Brain microvascular endothelial cell (primary cell): Measurements from ENCODE around the gene SIPA1L3.

ENCODE experiments used
- DNase-seq: peaks from one replicate; pipeline ENCODE4 v3.0.0-alpha.2; 2020
- H3K27ac ChIP-seq: fragments of 250-450 bp; sonication (Bioruptor Pico); 2 replicates; pipeline ENCODE4 v1.5.1; 2020; ENCODE audit warnings: mild to moderate bottlenecking, moderate library complexity
- H3K27me3 ChIP-seq: fragments of 250-450 bp; sonication (Bioruptor Pico); replicated peaks from 2 replicates; pipeline ENCODE4 v1.5.1; 2020; ENCODE audit warnings: mild to moderate bottlenecking
- H3K36me3 ChIP-seq: fragments of 250-450 bp; sonication (Bioruptor Pico); replicated peaks from 2 replicates; pipeline ENCODE4 v1.5.1; 2020; ENCODE audit warnings: mild to moderate bottlenecking
- H3K4me3 ChIP-seq: 2 replicates; pipeline ENCODE4 v1.5.1; 2011; ENCODE audit warnings: low read depth, mild to moderate bottlenecking, control low read depth, low read length, moderate library complexity
- CTCF ChIP-seq: IDR thresholded peaks from 2 replicates; pipeline ENCODE4 v1.5.1; 2011; ENCODE audit warnings: low read depth, mild to moderate bottlenecking, moderate library complexity, low read length, control low read depth, inconsistent platforms; ENCODE audit errors: missing control alignments
- in situ Hi-C: cut with HindIII; loops from 2 replicates; pipeline ENCODE4 v1.10.0; 2017; ENCODE audit warnings: low sequenced_read_pairs, low pct_ligation_motif_present

Gene SIPA1L3

GRCh38 chr19:37987356-37988332 lies 80.6 kb downstream of the SIPA1L3 start:
- DNase-seq = no peak
- Histone ChIP-seq H3K27me3 (no peaks in the 10 kb centered on the region), H3K27ac (no peak overlapping the region), H3K36me3 (no peaks in the 10 kb centered on the region), H3K4me3 (no peak overlapping the region)
- TF ChIP-seq CTCF = peak; percentile 62
- in situ Hi-C loops = no loop called here

DNA sequence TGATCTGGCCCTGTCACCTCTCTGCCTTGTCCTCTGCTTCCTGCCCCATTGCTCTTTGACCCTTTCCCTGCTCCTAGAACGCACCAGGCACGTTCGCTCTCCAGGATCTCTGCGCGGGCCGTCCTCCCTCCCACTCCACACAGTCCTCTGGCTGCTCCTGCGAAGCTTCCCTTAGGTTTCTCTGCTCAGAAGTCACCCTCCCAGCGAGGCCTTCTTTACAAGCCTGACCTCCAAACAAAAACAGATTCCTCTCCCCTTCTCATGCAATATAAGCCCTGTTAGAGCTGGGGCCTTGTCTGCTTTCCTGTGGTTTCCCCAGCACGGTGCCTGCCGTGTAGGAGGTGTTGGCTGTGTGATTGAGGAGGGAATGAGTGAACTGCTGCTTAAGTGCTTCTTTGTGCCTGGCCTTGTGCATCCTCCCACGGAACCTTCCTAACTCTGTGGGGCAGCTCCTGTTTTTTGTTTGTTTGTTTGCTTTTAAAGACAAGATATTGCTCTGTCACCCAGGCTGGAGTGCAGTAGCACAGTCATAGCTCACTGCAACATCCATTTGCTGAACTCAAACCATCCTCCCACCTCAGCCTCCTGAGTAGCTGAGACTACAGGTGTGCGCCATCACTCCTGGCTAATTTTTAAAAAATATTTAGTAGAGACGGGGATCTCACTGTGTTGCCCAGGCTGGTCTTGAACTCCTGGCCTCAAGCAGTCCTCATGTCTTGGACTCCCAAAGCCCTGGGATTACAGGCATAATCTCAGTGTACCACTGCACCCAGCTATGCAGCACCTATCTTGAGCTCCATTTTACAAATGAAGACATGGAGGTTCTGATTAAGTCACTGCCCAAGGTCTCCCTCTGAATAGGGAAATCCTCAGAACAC lies 82.0 kb downstream of the SIPA1L3 start:
- H3K27ac ChIP-seq = peak overlapping the region; percentile 15
- in situ Hi-C loops = no loop called here
- no peak overlapping the region for H3K4me3 ChIP-seq
- TF ChIP-seq CTCF = no peak
- peak; percentile 35 for DNase-seq
- no peaks in the 10 kb centered on the region for H3K27me3 ChIP-seq
- no peaks in the 10 kb centered on the region for H3K36me3 ChIP-seq

GRCh38 chr19:37989855-37990254 lies 82.8 kb downstream of the SIPA1L3 start:
- no peaks in the 10 kb centered on the region for H3K27me3 ChIP-seq
- peaks cover 5% of the 10 kb centered on the region for H3K36me3 ChIP-seq
- in situ Hi-C loops = no loop called here
- H3K27ac ChIP-seq = no peak overlapping the region
- no peak for TF ChIP-seq CTCF
- DNase-seq = no peak
- no peak overlapping the region for H3K4me3 ChIP-seq

DNA sequence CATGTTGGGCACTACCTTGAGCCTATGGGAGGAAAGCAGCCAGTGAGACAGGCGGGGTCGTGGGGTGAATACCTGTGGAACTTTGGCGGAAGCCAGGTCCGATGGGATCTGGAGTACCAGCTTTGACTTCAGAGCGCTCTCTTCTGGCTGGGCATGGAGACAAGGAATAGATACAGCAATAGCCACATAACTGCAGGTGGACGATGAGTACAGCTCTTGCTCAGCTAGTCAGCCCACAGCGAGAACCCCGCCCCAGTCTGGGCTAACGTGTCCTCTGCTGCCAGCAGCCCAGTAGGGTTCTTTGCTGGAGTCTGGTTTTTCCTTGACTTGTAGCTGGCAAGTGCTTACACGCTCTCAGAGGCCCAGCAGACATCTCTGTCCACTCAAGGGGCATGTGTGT lies 83.4 kb downstream of the SIPA1L3 start:
- Histone ChIP-seq H3K27ac (no peak overlapping the region), H3K27me3 (no peaks in the 10 kb centered on the region), H3K4me3 (no peak overlapping the region), H3K36me3 (peaks cover 5% of the 10 kb centered on the region)
- in situ Hi-C loops = no loop called here
- no peak for TF ChIP-seq CTCF
- DNase-seq = no peak

DNA sequence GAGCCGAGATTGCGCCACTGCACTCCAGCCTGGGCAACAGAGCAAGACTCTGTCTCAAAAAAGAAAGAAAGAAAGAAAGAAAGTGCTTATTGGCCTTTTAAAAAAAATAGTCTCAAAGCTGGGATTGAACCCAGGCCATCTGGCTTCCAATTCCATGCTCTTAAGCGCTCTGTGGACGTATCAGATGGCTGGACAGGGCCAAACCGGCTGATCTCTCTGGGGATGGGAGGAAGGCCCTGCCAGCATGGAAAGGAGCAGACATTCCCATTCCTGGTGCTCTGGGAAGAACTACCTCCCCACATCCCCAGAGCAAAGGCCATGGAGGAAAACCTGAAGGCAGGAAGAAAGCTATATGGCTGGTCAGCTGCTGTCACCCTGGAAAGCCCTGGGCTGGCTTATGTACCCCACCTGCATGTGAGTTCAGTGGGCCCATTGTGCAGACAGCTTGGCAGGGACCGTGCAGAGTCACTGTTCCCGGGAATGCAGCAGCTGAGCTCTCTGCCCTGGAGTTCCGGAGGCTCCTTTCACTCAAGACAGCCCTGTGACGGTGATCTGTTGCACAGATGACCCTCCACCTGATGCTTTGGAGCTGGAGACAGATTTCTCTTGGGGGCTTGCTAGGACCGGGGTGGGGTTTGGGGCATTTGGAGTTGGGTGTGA lies 84.3 kb downstream of the SIPA1L3 start:
- H3K36me3 ChIP-seq = peaks cover 5% of the 10 kb centered on the region
- DNase-seq = no peak
- no peak for TF ChIP-seq CTCF
- no peak overlapping the region for H3K27ac ChIP-seq
- no peak overlapping the region for H3K4me3 ChIP-seq
- in situ Hi-C loops = no loop called here
- no peaks in the 10 kb centered on the region for H3K27me3 ChIP-seq
